ENCODE measurements around the gene PREX1.
A peak's percentile ranks its signal among the peaks of the same experiment; 100 is the strongest.

Gene PREX1

DNA sequence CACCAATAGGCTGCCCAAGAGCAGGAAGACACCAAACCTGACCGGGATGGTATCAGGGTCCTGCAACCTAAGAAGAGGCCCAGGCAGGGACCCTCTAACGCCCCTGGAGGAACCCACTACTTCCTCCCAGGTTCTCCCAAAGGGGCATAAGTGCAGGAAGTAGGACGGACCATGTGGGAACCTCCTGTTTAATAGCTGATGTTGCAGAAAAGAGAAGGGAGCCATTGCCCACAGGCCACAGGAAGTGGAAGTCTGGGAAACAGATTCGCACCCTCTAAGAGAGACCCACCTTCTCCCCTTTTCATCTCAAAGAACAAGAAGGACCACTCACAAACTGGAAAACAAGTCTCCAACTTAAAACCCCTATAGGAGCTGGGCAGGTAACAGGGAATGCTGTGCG lies 18.1 kb downstream of the PREX1 start:
- DNase-seq, result no peak

DNA sequence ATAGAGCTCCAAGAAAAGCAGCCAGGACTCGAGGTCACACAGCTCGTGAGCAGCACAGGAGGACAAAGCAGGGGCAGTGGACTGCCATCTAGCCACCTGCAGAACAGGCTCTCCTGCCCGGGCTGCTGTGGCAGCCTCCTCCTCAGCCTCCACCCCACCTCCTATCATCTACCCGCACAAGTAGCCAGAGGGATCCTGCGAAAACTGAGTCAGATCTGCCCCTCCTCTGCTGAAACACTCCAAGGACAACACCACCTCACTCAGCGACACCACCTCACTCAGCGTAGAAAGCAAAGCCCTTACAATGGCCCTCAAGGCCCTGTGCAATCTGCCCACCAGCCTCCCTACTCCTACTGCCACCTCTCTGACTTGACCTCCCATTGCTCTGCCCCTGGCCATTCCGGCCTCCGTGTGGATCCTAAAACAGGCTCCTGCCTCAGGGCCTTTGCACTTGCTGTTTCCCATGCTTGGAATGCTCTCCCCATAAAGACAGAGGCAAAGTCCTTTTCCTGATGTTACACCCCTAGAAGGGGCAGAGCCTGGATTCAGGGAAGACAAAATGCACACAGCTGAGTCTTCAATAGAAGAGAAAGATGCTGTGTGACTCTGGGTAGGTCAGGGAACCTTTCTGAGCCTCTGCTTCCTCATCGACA lies 19.3 kb downstream of the PREX1 start:
- no peak for DNase-seq

DNA sequence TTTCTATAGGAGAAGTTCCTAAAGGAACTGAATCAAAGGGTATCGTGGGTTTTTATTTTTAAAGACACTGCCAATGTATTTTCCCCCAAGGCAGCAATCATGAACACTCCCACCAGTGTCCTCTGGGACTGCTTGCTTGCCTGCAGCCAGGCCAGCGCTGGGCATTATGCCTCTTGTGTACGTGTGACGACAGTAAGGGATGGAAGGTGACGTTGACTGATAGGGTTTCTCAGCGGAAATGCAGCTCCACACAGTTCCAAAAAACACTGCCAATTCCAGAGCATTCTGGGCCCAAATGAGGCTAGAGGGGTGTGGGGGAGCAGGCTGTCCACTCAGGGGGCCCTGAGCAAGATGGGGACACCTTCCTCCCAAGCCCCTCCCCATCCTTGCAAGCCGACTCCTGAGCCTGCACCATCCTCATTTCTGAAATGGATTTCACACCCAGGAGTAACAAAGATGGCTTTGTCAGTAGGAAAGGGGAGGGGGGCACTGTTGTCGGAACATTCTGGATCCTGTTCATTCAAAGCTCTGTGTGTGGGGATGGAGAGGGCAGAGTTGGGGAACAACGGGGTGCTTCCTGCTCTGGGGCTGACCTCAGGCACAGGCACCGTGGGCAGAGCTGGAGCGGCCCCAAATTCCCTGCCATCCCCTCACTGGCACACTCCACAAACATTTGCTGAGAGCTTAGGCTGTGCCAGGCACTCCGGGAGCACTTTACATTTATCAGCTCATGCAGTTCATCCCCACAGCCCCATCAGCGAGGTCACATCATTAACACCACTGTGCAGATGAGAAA lies 20.0 kb downstream of the PREX1 start:
- DNase-seq, result no peak

DNA sequence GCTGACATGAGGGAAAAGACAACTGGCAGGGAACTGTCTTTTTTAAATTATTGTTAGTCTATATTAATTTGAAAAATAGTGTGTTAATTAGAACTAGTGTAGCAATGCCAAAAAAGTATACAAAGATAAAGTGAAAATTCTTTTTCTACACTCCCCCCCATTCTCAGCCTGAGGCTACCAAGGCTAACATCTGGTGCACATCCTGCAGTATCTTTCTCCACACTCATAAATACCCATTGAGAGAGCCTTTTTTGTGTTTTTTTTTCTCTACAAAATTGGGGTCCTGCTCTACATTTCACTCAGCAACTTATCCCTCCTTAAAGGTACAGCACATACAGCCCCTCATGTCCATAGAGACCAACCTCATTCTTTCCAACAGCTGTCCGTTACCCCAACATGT lies 20.7 kb downstream of the PREX1 start:
- DNase-seq, result no peak

DNA sequence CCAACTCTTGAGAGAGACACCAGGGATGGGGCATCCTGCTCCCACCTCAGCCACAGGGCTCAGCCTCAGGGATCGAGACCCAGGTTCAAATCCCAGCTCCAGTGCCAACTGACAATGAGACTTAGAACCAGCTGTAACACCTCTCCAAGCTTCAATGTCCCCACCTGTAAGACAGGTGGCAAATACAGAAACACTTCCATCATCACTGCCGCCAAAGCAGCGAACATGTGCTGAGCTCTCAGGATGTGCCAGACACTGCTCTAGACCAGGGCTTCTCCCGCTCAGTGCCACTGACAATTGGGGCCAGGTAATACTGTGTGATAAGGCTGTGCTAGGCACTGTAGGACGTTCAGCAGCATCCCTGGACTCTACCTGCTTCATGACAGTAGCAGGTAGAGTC lies 22.1 kb downstream of the PREX1 start:
- no peak for DNase-seq

DNA sequence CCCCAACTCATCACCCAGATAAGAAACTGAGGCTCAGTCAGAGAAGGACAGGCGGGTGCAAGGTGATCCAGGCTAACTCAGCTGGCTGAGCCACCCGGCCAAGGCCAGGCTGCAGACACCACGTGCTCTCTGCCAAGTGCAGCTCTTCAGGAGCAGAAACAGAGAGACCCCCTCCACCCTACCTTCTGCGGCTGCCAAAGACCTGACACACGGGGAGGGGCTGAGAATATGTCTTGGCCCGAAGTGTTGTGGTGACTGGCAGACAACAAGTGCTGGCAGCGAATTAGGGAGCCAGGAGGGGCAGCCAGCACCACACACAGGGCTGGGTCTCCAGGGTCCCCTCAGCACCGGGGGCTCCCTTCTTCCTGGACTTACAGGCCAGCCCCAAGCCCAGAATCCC lies 22.5 kb downstream of the PREX1 start:
- DNase-seq, result no peak

DNA sequence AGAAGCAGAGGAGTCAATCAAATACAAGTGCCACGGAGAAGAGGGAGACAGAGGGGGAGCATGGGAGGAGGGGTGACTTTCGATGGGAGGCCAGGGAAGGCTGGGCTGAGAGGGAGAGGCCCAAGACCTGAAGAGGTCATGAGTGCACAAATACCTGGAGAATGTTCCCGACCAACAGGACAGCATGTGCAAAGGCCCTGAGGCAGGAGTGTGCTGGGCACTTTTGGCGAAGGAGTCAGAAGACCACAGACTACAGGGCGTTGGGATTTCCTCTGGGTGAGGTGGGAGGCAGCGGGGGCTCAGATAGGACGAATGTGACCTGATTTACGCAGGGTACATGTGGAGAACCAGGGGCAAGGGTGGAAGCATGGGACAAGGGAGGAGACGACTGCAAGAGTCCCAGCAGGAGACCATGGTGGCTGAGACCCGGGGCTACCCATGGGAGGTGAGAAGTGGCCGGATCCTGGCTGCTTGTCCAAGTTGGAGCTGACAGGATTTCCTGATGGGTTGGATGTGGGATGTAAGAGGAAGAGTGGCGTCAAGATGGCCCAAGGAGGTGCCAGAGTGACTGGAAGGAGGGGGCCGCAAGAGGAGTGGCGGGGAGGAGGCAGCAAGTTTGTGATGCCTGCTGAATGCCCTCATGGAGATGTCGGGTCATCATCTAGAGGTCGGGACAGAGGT lies 23.4 kb downstream of the PREX1 start:
- DNase-seq, result no peak

DNA sequence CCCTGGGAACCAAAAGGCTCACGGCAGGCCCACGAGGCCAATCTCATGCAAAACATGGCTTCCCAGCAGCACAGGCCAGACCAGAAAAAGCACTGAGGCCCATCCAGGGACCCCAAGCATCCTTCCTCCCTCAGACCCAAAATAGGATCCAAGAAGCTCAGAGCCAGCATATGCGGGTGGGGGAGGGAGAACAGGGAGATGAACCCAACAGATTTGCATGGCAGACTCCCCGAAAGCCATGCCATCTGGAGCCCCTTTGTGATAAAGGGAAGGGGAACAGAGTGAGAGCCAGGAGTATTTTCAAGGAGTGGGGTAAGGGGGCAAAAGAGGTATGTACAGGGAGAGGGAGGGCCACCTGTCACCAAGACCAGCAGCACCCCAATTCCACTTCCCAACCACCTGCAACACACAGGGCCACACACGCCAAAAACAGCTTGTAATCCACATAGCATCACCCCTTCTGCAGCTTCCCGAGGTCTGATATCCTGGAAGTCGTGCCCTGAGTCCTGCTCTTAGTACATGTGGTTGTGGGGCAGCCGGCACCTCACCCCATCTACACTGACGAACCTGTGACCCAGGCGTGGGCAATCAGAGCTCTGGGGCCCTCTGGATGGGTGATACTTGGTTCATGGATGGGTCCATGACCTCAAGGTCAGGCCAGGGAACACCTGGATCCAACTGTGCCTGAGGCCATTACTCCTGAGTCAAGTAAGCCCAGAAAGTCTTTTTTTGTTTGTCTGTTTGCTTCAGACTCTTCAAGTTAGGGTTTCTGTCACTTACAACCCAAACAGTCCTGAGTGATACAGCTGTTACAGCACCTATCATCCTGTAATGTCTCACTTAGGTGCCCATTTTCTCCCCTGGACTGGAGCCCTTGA lies 24.4 kb downstream of the PREX1 start:
- DNase-seq, result no peak

DNA sequence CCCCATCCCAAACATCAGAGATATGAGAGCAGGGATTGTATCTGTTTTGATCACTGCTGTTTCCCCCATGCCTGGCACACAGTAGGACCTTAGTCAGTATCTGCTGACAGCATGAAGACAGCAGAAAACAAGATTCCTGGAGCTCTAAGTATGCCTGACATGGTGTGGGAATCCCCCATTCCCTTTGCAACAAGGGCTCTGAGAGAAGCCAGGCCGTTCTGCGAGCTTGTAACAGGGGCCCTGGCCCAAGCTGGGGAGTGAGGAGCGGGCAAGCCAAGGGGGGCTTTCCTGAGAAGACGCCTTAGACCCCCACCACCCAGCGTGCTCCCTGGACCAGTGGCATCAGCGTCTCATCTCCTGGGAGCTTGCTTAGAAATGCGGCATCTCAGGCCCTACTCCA lies 25.2 kb downstream of the PREX1 start:
- no peak for DNase-seq

DNA sequence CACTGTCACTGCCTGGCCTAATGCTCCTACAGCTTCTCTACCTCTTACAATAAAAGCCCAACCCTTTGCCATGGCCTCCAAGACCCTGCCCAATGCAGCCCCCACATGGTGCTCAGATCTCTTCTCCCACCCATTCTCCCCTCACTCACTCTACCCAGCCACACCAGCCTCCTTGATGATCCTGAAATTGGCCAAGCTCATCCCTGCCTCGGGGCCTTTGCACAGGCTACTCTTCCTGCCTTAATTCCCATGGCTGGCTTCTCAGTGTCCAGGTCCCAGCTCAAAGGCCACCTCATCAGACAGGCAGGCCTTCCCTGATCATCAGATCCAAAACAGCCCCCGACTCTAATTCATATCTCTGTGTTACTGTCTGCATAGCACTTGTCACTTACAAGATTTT lies 25.6 kb downstream of the PREX1 start:
- DNase-seq, result no peak

DNA sequence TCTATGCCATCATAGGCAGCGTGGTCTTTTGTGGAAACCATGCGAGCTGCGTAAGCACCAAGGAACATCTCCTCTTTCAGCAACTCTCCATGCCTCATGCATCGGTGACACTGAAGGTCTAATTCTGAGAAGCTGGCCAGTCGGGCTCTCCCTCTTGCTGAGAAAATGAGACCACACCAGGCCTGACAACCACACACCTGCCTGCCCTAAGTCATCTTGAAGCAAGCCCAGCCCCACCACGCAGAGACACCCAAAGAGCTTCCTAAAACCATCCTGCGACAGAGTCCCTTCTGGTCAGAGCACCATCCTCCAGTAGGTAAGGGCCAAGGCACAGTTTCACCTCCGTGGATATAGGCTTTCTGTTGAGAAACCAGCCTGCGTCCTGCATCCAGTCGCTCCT lies 26.6 kb downstream of the PREX1 start:
- no peak for DNase-seq

DNA sequence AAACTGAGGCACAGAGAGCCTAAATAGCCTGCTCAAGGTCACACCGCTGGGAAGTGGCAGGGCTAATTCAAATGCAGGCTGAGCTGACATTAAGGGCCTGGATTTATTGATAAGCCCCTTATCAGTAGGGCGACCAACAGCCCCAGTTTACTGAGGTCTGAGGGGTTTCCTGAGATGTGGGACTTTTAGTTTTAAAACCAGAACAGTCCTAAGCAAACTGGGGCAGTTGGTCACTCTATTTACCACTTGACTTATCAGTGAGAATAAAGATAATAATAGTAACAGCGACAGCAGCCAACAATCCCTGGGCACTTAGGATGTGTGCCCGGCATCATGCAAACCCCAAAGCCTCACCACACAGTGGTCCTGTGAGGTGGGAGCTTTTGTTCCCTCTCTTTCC lies 27.6 kb downstream of the PREX1 start:
- DNase-seq, result no peak

DNA sequence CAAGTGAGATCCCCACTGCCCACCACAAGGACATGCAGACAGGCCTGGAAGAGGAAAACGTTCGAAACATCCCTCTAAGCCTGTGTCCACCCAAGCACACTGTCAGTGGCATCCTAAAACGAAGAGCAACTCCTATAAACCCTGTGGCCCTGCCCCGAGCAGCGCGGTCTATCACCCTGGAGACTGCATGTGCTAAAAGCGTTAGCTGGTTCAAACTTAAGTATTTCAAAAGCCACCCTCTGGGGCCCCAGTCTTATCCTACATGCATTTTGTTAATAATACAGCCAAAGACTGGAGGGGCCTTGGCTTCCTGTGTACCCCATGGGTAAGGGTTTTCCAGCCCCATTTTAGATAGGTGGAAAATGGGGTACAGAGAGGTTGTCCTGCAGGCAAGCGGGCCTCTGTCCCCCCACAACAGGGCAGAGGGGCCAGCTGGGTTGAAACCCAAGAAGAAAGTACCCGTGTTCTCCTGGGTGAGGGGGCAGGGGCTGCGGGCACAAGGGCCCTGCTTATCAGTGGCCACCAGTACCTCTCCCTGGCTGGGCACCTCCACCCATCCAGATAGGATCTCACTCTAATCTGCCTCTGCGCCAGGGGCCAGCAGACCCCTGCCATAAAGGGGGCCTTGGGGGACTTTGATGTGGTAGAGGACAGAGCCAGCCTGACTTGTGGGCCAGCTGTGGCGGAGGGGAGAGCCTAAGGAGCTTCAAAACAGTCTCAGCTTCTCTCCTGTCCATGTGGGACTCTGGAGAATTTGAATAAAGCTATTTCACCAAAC lies 28.3 kb downstream of the PREX1 start:
- no peak for DNase-seq

DNA sequence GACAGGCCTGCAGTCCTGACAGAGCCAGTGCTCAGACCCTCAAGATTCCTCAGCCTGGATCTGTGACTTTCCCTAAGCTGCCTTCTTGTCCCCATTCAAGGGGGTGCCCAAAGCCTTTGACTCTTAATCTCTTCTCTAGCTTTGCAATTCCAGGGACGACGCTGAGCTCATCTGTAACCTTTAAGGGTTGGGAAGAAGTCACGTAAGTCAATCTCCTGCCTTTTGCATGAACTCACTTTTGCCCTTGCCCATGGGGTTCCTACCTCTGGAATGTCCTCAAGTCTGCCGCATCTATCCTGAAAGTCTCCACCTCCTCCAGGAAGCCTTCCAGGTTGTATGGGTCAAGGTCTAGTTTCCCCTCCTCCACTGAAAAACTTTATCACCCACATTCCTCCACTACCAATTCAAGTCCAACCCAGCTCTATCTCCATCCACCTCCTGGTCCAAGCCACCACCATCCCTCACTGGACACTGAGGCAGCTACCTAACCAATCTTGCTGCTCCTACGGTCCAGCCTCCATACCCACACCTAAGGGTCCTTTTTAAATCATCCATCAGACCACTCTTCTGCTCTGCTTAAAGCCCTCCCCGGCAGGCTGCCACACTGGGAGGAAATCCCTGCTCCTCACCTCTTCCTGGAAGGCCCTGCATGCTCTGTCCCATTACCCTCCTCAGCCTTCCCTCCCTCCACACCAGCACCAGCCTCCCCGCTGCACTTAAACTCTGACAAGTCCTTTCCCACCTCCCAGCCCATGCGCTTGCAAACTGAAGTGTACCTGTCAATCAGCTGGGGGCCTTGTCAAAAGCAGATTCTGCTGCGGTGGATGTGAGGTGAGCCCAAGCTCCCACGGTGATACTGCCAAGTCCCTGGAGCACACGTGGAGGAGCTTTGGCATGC lies 29.7 kb downstream of the PREX1 start:
- no peak for DNase-seq

DNA sequence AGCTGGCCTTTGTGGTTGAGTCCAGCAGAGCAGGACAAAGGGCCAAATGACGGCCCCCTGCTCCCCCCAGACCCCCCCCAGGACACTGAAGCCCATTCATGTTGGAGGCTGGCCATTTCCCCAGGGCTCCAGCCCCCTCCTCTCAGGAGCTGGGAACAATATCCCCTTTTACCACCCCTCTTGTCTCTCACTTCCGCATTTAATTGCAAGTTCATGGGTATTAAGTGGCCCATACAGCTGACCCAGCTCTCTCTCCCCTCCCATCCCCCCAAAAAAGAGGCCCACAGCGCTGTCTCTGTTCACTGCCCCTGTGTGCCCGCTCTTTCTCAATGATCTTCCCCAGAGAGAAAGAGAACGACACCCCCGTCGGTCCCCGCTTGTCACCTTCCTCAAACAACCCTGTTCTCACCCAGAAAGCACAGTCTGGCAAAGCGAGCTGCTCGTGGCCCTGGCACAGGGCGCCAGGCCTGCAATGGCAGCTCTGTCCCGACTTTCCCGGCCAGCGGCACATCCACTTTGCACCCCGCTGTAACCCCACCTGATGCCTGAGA lies 30.4 kb downstream of the PREX1 start:
- DNase-seq, result no peak

DNA sequence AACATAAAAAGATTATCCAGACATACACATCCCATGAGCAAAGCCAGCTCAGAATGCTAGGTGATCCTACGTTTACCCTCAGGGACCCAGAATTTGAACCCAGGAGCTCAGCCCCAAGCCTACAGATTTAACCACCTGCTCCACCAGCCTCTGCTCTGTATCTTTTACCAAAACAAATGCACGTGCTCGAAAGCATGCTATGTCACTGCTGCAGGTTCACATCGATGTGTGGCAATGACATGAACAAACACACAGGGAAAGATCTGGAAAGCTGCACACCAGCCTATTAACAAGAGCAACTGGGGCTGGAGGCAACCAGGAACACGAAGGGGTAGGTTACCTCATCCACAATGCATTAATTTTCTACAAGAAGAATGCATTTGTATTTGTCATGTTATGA lies 32.1 kb downstream of the PREX1 start:
- peak; percentile 30 for DNase-seq

DNA sequence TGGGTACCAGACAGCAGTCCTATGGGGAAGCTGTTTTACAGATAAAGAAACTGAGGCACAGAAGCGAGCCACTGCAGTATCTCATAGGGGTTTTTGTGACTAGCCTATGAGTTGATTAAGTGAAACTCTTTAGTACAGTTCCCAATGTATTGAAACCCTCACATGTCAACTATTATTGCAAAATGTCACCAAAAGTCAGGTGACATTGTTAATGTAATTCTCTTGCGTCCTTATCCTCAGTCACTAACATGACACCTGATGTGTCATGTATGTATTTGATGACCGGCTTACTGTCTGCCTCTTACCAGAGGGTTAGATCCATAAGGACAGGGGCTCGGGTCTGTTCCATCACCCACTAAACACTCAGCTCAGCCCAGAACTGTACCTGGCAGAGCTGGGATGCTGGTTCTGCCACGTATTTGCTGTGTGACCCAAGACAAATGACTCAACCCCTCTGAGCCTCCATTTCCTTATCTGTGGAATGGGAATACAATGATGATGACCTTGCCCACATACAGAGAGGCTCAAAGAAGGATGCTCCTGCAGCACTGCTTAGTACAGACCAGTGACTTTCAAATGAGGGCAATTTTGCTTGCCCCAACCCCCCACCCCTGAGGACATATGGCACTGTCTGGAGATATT lies 32.9 kb downstream of the PREX1 start:
- no peak for DNase-seq

DNA sequence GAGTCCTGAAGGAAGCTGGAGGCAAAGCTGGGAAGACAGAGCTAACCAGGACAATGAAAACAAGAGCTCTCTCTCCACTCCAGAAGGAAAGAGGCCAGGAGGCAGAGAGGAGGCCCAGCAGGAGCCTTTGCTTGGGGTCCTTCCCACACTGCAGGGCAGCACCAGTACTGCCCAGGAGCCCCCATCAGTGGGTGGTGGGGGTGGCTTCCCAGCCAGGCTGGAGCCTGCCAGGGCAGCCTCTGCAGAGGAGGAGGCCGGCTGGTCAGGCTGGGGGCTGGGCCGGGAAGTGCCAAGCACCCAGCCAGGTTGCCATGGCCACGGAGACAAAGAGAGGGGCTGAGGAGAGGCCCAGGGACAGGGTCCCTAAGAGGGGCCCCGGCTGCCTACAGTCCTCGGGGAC lies 33.4 kb downstream of the PREX1 start:
- no peak for DNase-seq

DNA sequence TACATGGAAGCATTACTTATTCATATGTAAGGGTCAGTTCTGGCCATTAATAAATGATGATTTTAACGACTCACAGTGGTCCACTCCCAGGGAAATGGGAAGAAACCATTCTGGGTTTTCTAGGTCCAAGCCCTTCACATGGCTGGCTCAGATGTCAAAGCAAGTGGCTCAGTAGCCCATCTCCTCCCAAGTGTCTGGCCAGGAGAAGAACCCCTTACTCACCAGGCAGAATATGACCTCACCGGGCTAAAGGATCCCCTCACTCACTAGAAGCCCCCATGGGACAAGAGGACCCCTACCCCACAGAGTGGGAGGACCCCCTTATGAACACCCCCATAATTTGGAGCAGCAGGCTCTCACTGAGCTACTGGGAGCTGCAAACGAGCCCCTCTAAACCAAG lies 34.0 kb downstream of the PREX1 start:
- no peak for DNase-seq

DNA sequence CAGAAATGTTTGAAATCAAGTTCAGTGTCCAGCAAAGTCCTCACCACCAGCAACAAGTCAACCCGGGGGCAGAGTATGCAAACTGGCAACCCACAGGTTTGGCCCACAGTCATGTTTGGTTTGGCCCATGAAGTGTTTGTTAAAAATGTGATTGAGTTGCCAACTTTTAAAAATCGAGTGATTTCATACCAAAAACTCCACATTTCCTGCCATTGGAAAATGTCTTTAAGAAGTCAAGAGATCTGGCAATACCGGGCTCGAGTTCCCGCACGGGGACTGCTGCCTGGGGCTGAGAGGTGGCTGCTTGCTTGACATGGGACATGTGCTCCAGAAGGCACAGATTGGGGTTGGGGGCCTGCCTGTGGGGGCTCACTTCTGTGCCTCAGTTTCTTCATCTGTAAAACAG lies 36.1 kb downstream of the PREX1 start:
- peak; percentile 55 for DNase-seq

All from fibroblast of skin of back (primary cell).